MG63 (cell line): ENCODE results near the gene SLC24A3. TPM values are rescaled to one million over a fixed set of nuclear protein-coding genes. Genes with fewer than 3 reads are reported as not detected.

Experiments
- DNase-seq: peaks from one replicate; pipeline ENCODE4 v3.0.0-alpha.2; 2020
- H3K27me3 ChIP-seq: fragments of 250-450 bp; sonication (Bioruptor Pico); 2 replicates; pipeline ENCODE4 v1.5.1; 2020; ENCODE audit warnings: mild to moderate bottlenecking, moderate library complexity
- H3K36me3 ChIP-seq: fragments of 250-450 bp; sonication (Bioruptor Pico); 2 replicates; pipeline ENCODE4 v1.5.1; 2020; ENCODE audit warnings: mild to moderate bottlenecking, moderate library complexity
- H3K4me3 ChIP-seq: fragments of 250-450 bp; sonication (Bioruptor Pico); 2 replicates; pipeline ENCODE4 v1.5.1; 2020; ENCODE audit warnings: mild to moderate bottlenecking, moderate library complexity
- H3K9me3 ChIP-seq: fragments of 250-450 bp; sonication (Bioruptor Pico); 2 replicates; pipeline ENCODE4 v1.5.1; 2020; ENCODE audit warnings: mild to moderate bottlenecking, moderate library complexity
- total RNA-seq: library from RNA; depleted of rRNA; stranded (reverse); fragments of >200 nt; shearing (Covaris generic); gene quantifications from 2 replicates; pipeline ENCODE4 v1.2.3, GENCODE V29; 2014; ENCODE audit warnings: low replicate concordance

SLC24A3 gene
- total RNA-seq, 1 experiment from 2014 or later, result not detected

GRCh38 chr20:19497064-19497463 is 284.6 kb downstream of the SLC24A3 start:
- no peak for DNase-seq
- no peaks in the 10 kb centered on the region for H3K9me3 ChIP-seq
- no peaks in the 10 kb centered on the region for H3K36me3 ChIP-seq
- H3K27me3 ChIP-seq, result no peaks in the 10 kb centered on the region
- H3K4me3 ChIP-seq, result no peak overlapping the region

GRCh38 chr20:19498756-19499155 is 286.3 kb downstream of the SLC24A3 start:
- no peaks in the 10 kb centered on the region for H3K9me3 ChIP-seq
- H3K27me3 ChIP-seq, result no peaks in the 10 kb centered on the region
- no peaks in the 10 kb centered on the region for H3K36me3 ChIP-seq
- DNase-seq, result no peak
- no peak overlapping the region for H3K4me3 ChIP-seq

- no peaks in the 10 kb centered on the region for H3K36me3 ChIP-seq
- no peaks in the 10 kb centered on the region for H3K9me3 ChIP-seq
- DNase-seq, result no peak
- no peaks in the 10 kb centered on the region for H3K27me3 ChIP-seq
- no peak overlapping the region for H3K4me3 ChIP-seq
Observed at GRCh38 chr20:19501476-19502115, 289.2 kb downstream of the SLC24A3 start.

GRCh38 chr20:19502169-19502568 is 289.7 kb downstream of the SLC24A3 start:
- DNase-seq, result no peak

GRCh38 chr20:19504251-19504650 is 291.8 kb downstream of the SLC24A3 start:
- Histone ChIP-seq H3K4me3 (no peak overlapping the region), H3K36me3 (no peaks in the 10 kb centered on the region), H3K9me3 (no peaks in the 10 kb centered on the region), H3K27me3 (no peaks in the 10 kb centered on the region)
- no peak for DNase-seq

More at GRCh38 chr20:19502169-19502568, 289.7 kb downstream of the SLC24A3 start:
- no peaks in the 10 kb centered on the region for H3K27me3 ChIP-seq
- H3K4me3 ChIP-seq, result no peak overlapping the region
- H3K9me3 ChIP-seq, result no peaks in the 10 kb centered on the region
- H3K36me3 ChIP-seq, result no peaks in the 10 kb centered on the region

- H3K36me3 ChIP-seq, result no peaks in the 10 kb centered on the region
- H3K27me3 ChIP-seq, result no peaks in the 10 kb centered on the region
- no peak for DNase-seq
- H3K4me3 ChIP-seq, result no peak overlapping the region
- no peaks in the 10 kb centered on the region for H3K9me3 ChIP-seq
Observed at GRCh38 chr20:19506021-19506420, 293.6 kb downstream of the SLC24A3 start.

GRCh38 chr20:19508449-19508848 is 296.0 kb downstream of the SLC24A3 start:
- Histone ChIP-seq H3K36me3 (no peaks in the 10 kb centered on the region), H3K4me3 (no peak overlapping the region), H3K9me3 (no peaks in the 10 kb centered on the region), H3K27me3 (no peaks in the 10 kb centered on the region)
- no peak for DNase-seq

- no peaks in the 10 kb centered on the region for H3K36me3 ChIP-seq
- no peak for DNase-seq
- no peaks in the 10 kb centered on the region for H3K27me3 ChIP-seq
- no peak overlapping the region for H3K4me3 ChIP-seq
- H3K9me3 ChIP-seq, result no peaks in the 10 kb centered on the region
Observed at GRCh38 chr20:19510611-19511010, 298.2 kb downstream of the SLC24A3 start.

GRCh38 chr20:19511931-19512330 is 299.5 kb downstream of the SLC24A3 start:
- DNase-seq, result no peak
- Histone ChIP-seq H3K36me3 (no peaks in the 10 kb centered on the region), H3K27me3 (no peaks in the 10 kb centered on the region), H3K9me3 (no peaks in the 10 kb centered on the region), H3K4me3 (no peak overlapping the region)

GRCh38 chr20:19512886-19513677 is 300.6 kb downstream of the SLC24A3 start:
- Histone ChIP-seq H3K9me3 (no peaks in the 10 kb centered on the region), H3K36me3 (no peaks in the 10 kb centered on the region)
- DNase-seq, result no peak

GRCh38 chr20:19515074-19515473 is 302.6 kb downstream of the SLC24A3 start:
- Histone ChIP-seq H3K36me3 (no peaks in the 10 kb centered on the region), H3K4me3 (no peak overlapping the region), H3K9me3 (no peaks in the 10 kb centered on the region), H3K27me3 (no peaks in the 10 kb centered on the region)
- no peak for DNase-seq

More at GRCh38 chr20:19512886-19513677, 300.6 kb downstream of the SLC24A3 start:
- H3K4me3 ChIP-seq, result no peak overlapping the region
- H3K27me3 ChIP-seq, result no peaks in the 10 kb centered on the region

GRCh38 chr20:19519466-19519865 is 307.0 kb downstream of the SLC24A3 start:
- H3K9me3 ChIP-seq, result no peaks in the 10 kb centered on the region
- no peak for DNase-seq
- H3K4me3 ChIP-seq, result no peak overlapping the region
- no peaks in the 10 kb centered on the region for H3K27me3 ChIP-seq
- no peaks in the 10 kb centered on the region for H3K36me3 ChIP-seq

- H3K27me3 ChIP-seq, result no peaks in the 10 kb centered on the region
- DNase-seq, result no peak
- no peaks in the 10 kb centered on the region for H3K36me3 ChIP-seq
- no peaks in the 10 kb centered on the region for H3K9me3 ChIP-seq
- no peak overlapping the region for H3K4me3 ChIP-seq
Observed at GRCh38 chr20:19520261-19520660, 307.8 kb downstream of the SLC24A3 start.

- H3K27me3 ChIP-seq, result no peaks in the 10 kb centered on the region
- no peaks in the 10 kb centered on the region for H3K9me3 ChIP-seq
- H3K36me3 ChIP-seq, result no peaks in the 10 kb centered on the region
- no peak overlapping the region for H3K4me3 ChIP-seq
- DNase-seq, result no peak
Observed at GRCh38 chr20:19522071-19522801, 309.8 kb downstream of the SLC24A3 start.

GRCh38 chr20:19522836-19523590 is 310.6 kb downstream of the SLC24A3 start:
- Histone ChIP-seq H3K36me3 (no peaks in the 10 kb centered on the region), H3K4me3 (no peak overlapping the region), H3K27me3 (no peaks in the 10 kb centered on the region), H3K9me3 (no peaks in the 10 kb centered on the region)
- DNase-seq, result no peak

GRCh38 chr20:19524691-19525090 is 312.2 kb downstream of the SLC24A3 start:
- Histone ChIP-seq H3K4me3 (no peak overlapping the region), H3K27me3 (no peaks in the 10 kb centered on the region), H3K36me3 (no peaks in the 10 kb centered on the region), H3K9me3 (no peaks in the 10 kb centered on the region)
- DNase-seq, result no peak

GRCh38 chr20:19527509-19527908 is 315.1 kb downstream of the SLC24A3 start:
- DNase-seq, result no peak
- no peaks in the 10 kb centered on the region for H3K36me3 ChIP-seq
- no peaks in the 10 kb centered on the region for H3K27me3 ChIP-seq
- no peak overlapping the region for H3K4me3 ChIP-seq
- H3K9me3 ChIP-seq, result no peaks in the 10 kb centered on the region
